ENCODE results near the gene FOXP3. TPM values are rescaled to one million over a fixed set of nuclear protein-coding genes. Genes with fewer than 3 reads are reported as not detected.

FOXP3 gene
- total RNA-seq, 4 donors from 2014 or later: 0.22 TPM; not detected in 3

- TF ChIP-seq EP300 (IDR thresholded peaks at IDR 0.05) (no peak), POLR2AphosphoS5 (IDR thresholded peaks at IDR 0.05) (no peak), CTCF (IDR thresholded peaks at IDR 0.05) (no peak), POLR2A (IDR thresholded peaks at IDR 0.05) (no peak)
- no peaks in the 10 kb centered on the region for H3K9me3 ChIP-seq
- no peak for ATAC-seq
- H3K4me1 ChIP-seq: no peaks in the 10 kb centered on the region
- H3K27me3 ChIP-seq: no peaks in the 10 kb centered on the region
- H3K27ac ChIP-seq: no peak overlapping the region
- H3K36me3 ChIP-seq: no peaks in the 10 kb centered on the region
- no CpG with 5 or more reads among the region's 5 CpGs for WGBS, 2 donors (ENCODE audit: low coverage in 1 of 2)
- H3K4me3 ChIP-seq: no peak overlapping the region
These were observed 5.8 kb downstream of the FOXP3 start for GRCh38 chrX:49258749-49259124.

- no peak for ATAC-seq
These were observed 6.4 kb downstream of the FOXP3 start for GRCh38 chrX:49257846-49258748.

GRCh38 chrX:49257074-49257790, 7.3 kb downstream of the FOXP3 start:
- ATAC-seq: no peak
- no peaks in the 10 kb centered on the region for H3K36me3 ChIP-seq
- H3K4me1 ChIP-seq: no peaks in the 10 kb centered on the region
- H3K27me3 ChIP-seq: no peaks in the 10 kb centered on the region
- H3K27ac ChIP-seq: no peak overlapping the region
- H3K4me3 ChIP-seq: no peak overlapping the region
- TF ChIP-seq EP300 (IDR thresholded peaks at IDR 0.05): no peak
- no peak for TF ChIP-seq POLR2A (IDR thresholded peaks at IDR 0.05)
- TF ChIP-seq CTCF (IDR thresholded peaks at IDR 0.05): no peak
- no peak for TF ChIP-seq POLR2AphosphoS5 (IDR thresholded peaks at IDR 0.05)
- 100% methylated on average over 2 of the region's 14 CpGs; no CpG with 5 or more reads in 1 of the 2 donors for WGBS, 2 donors (ENCODE audit: low coverage in 1 of 2)
- no peaks in the 10 kb centered on the region for H3K9me3 ChIP-seq

More at GRCh38 chrX:49257846-49258748, 6.4 kb downstream of the FOXP3 start:
- Histone ChIP-seq H3K4me1 (no peaks in the 10 kb centered on the region), H3K36me3 (no peaks in the 10 kb centered on the region), H3K4me3 (no peak overlapping the region), H3K9me3 (no peaks in the 10 kb centered on the region), H3K27ac (no peak overlapping the region), H3K27me3 (no peaks in the 10 kb centered on the region)
- no CpG with 5 or more reads among the region's 20 CpGs for WGBS, 2 donors (ENCODE audit: low coverage in 1 of 2)
- TF ChIP-seq EP300 (IDR thresholded peaks at IDR 0.05) (no peak), CTCF (IDR thresholded peaks at IDR 0.05) (no peak), POLR2AphosphoS5 (IDR thresholded peaks at IDR 0.05) (no peak), POLR2A (IDR thresholded peaks at IDR 0.05) (no peak)

GRCh38 chrX:49256268-49256995, 8.1 kb downstream of the FOXP3 start:
- TF ChIP-seq CTCF (IDR thresholded peaks at IDR 0.05): no peak
- no peak for TF ChIP-seq POLR2AphosphoS5 (IDR thresholded peaks at IDR 0.05)
- no peak for TF ChIP-seq EP300 (IDR thresholded peaks at IDR 0.05)
- no peak for TF ChIP-seq POLR2A (IDR thresholded peaks at IDR 0.05)
- H3K27ac ChIP-seq: no peak overlapping the region
- no peak for ATAC-seq
- no peaks in the 10 kb centered on the region for H3K27me3 ChIP-seq
- H3K4me1 ChIP-seq: no peaks in the 10 kb centered on the region
- no peaks in the 10 kb centered on the region for H3K9me3 ChIP-seq
- 60 to 64% methylated on average over 2 to 3 of the region's 9 CpGs for WGBS, 2 donors (ENCODE audit: low coverage in 1 of 2)
- no peak overlapping the region for H3K4me3 ChIP-seq
- no peaks in the 10 kb centered on the region for H3K36me3 ChIP-seq
